Heart left ventricle (tissue), 16 donors: ENCODE data around the gene PTPRN2. TPM values are rescaled to one million over a fixed set of nuclear protein-coding genes. Genes with fewer than 3 reads are reported as not detected.

Experiments
- ATAC-seq, 4 donors: fragments of 200-7000 bp; cut with Tn5 transposase; one replicate each; pipeline ENCODE4 v1.9.1; 2020 to 2022; ENCODE audit warnings: moderate library complexity in 4 of 4, mild to moderate bottlenecking in 3 of 4, moderate number of reproducible peaks in 1 of 4
- DNase-seq, 5 donors: peaks; one replicate each; pipeline ENCODE4 v3.0.0-alpha.2; 2020
- H3K27ac ChIP-seq, 12 donors: fragments of 200-600 bp; sonication (generic) in 4 of 12; one replicate each; pipeline versions ENCODE4 v1.5.0 to v1.8.0; 2016 to 2022; ENCODE audit warnings: mild to moderate bottlenecking in 2 of 12
- H3K27me3 ChIP-seq, 9 donors: fragments of 200-600 bp; sonication (generic) in 2 of 9; one replicate each; pipeline versions ENCODE4 v1.5.1 to v1.8.0; 2016 to 2022; ENCODE audit warnings: mild to moderate bottlenecking in 3 of 9
- H3K36me3 ChIP-seq, 9 donors: fragments of 200-600 bp; sonication (generic) in 2 of 9; one replicate each; pipeline versions ENCODE4 v1.5.0 to v1.8.0; 2018 to 2022; ENCODE audit warnings: mild to moderate bottlenecking in 2 of 9
- H3K4me1 ChIP-seq, 12 donors: fragments of 200-600 bp; sonication (generic) in 4 of 12; one replicate each; pipeline versions ENCODE4 v1.5.0 to v1.8.0; 2016 to 2022; ENCODE audit warnings: mild to moderate bottlenecking in 3 of 12
- H3K4me3 ChIP-seq, 12 donors: fragments of 200-600 bp; sonication (generic) in 4 of 12; one replicate each; pipeline versions ENCODE4 v1.5.0 to v1.8.0; 2017 to 2022; ENCODE audit warnings: mild to moderate bottlenecking in 9 of 12, moderate library complexity in 4 of 12
- H3K9me3 ChIP-seq, 12 donors: fragments of 200-600 bp; sonication (generic) in 4 of 12; one replicate each; pipeline versions ENCODE4 v1.5.0 to v1.8.0; 2016 to 2022; ENCODE audit warnings: mild to moderate bottlenecking in 1 of 12
- POLR2A ChIP-seq, 2 donors: fragments of 450-650 bp; IDR thresholded peaks; one replicate each; pipeline ENCODE4 v1.6.1; 2017; ENCODE audit warnings: antibody characterized with exemption in 2 of 2, mild to moderate bottlenecking in 2 of 2, moderate library complexity in 2 of 2
- WGBS, 4 donors: extraction: QIAGEN DNeasy Blood & Tissue Kit in 2 of 4; methylation state at CpG; one replicate each; pipeline versions ENCODE4 v1.1.5 to v1.1.7; 2013 to 2018; 5-methylcytosine and 5-hydroxymethylcytosine counted together
- intact Hi-C, 10 donors: fragments of 100-400 bp; cut with DNase I; formaldehyde crosslinking; loops; one replicate each; pipeline versions ENCODE4 v1.11.1 to v1.14.2; 2022
- polyA plus RNA-seq, 2 donors: library from polyadenylated mRNA; stranded (reverse); fragments of 200-250 nt; gene quantifications; one replicate each; pipeline ENCODE4 v1.2.3, GENCODE V29; 2013
- total RNA-seq, 9 donors: library from RNA; depleted of rRNA in 2 of 9; stranded (reverse); fragments of >200 nt in 2 of 9; fragmentation: NEBNext Ultra II Directional in 3 of 9; extraction: Animal tissue kit (Norgen Biotek cat#: 25700) in 3 of 9; gene quantifications; one replicate each; pipeline versions ENCODE4 v1.1.0 to v1.2.4, GENCODE V29; 2016 to 2023
- TF ChIP-seq, protein P1 (sequence below), 12 donors: fragments of 200-600 bp; sonication (generic) in 4 of 12; IDR thresholded peaks; one replicate each; pipeline versions ENCODE4 v1.5.0 to v1.8.0; 2018 to 2022; ENCODE audit warnings: antibody characterized with exemption in 12 of 12, mild to moderate bottlenecking in 5 of 12
- donor health status: ischemic (EF 13 %, LVEDD 7.1; RV severe dilation, severe dysfunction).
- donor health status: healthy with polysubstance abuse.
- donor health status: DM: no; HTN: yes; CAD: no.
- donor health status: DM: no; HTN: no; CAD: no.
- donor health status: ischemic (EF 25% LVEDD 6.9; RV normal size, moderate dysfunction).
- donor health status: ischemic (EF 25% LVEDD 5.7; RV mildly dilated, moderate dysfunction).
- donor health status: healthy.
- donor health status: DM: yes; HTN: yes; CAD: no.
- donor health status: ischemic (EF 35%, LVEDD 5.7; RV mildly dilated, moderate dysfunction).
- donor health status: nonischemic (EF 11% LVEDD 7.7; RV severe dilation, severe dysfunction).
- donor health status: DM: yes; HTN: yes; CAD: no.
- donor health status: PGD.
- donor health status: ischemic (EF 29% LVEDD 5.4; RV normal size, mild dysfunction).
- donor health status: nonischemic (EF 23%, LVEDD 6.1; RV moderate dilation, normal function).

PTPRN2 gene
- total and polyA plus RNA-seq, 11 donors = 0.61 to 2.3 (median 1.3) TPM

DNA sequence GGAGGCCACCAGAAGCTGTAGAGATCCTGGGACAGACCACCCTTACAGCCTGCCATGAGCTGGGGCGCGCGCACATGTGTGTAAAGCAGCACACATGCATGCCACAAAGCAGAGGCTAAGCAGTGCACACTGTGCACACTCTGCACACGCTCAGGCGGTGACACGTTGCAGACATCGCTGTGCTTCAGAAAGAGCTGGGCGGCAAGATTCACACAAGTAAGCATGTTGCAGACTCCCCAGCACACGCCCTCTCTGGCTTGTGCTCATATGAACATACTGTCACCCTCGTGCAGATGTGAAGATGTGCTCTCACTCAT is 772.0 kb downstream of the PTPRN2 start:
- Histone ChIP-seq H3K4me3 (no peak overlapping the region), H3K36me3 (no peaks in the 10 kb centered on the region), H3K9me3 (no peaks in the 10 kb centered on the region), H3K4me1 (no peaks in the 10 kb centered on the region), H3K27ac (no peak overlapping the region), H3K27me3 (no peaks in the 10 kb centered on the region)
- no peak for TF ChIP-seq POLR2A (IDR thresholded peaks at IDR 0.05)
- TF ChIP-seq, protein P1, sequence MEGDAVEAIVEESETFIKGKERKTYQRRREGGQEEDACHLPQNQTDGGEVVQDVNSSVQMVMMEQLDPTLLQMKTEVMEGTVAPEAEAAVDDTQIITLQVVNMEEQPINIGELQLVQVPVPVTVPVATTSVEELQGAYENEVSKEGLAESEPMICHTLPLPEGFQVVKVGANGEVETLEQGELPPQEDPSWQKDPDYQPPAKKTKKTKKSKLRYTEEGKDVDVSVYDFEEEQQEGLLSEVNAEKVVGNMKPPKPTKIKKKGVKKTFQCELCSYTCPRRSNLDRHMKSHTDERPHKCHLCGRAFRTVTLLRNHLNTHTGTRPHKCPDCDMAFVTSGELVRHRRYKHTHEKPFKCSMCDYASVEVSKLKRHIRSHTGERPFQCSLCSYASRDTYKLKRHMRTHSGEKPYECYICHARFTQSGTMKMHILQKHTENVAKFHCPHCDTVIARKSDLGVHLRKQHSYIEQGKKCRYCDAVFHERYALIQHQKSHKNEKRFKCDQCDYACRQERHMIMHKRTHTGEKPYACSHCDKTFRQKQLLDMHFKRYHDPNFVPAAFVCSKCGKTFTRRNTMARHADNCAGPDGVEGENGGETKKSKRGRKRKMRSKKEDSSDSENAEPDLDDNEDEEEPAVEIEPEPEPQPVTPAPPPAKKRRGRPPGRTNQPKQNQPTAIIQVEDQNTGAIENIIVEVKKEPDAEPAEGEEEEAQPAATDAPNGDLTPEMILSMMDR (IDR thresholded peaks at IDR 0.05) = no peak
- DNase-seq = no peak
- 81 to 91% (median 91%) methylated on average over 10 of the region's 10 CpGs for WGBS, 4 donors
- intact Hi-C loops = no loop called here
- ATAC-seq = no peak

DNA sequence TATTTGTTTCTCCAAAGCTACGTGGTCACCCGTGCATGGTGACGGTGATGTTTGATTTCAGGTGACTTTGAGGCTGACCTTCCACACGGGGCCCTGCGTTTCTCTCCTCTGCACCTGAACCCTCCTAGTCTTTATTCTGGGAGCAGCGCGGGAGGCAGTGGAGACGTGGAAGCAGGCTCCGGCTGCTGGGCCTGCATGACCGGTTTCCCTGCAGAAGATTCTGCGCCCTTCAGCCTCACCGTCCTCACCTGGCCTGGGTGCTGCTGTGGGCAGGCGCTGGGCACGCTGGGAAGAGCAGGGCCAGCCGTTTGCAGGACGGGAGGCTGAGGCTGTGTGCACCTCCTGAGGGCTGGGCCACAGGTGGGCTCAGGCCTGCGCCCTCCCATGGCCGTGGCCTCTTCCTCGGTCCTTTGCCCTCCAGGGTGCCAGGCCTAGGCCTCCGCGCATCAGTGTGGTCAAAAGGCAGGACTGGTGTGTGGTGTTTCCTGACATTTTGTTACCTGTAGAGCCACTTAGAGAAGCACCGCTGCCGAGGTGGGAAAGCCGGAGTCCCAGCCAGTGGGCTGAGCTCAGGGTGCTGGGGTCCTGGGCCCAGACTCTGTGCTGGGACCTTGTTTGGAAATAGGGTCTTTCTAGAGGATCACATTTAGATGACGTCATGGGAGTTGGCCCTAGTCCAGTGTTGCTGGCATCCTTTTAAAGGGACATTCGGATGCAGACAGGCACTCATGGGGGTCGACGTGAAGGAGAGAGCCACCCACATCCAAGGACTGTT is 772.5 kb downstream of the PTPRN2 start:
- Histone ChIP-seq H3K36me3 (no peaks in the 10 kb centered on the region), H3K4me1 (no peaks in the 10 kb centered on the region), H3K27ac (no peak overlapping the region), H3K27me3 (no peaks in the 10 kb centered on the region), H3K4me3 (no peak overlapping the region), H3K9me3 (no peaks in the 10 kb centered on the region)
- intact Hi-C loops = no loop called here
- TF ChIP-seq POLR2A (IDR thresholded peaks at IDR 0.05) = no peak
- TF ChIP-seq, protein P1 (IDR thresholded peaks at IDR 0.05) = no peak
- DNase-seq (peak in 1 of 5 donors; percentile 45), ATAC-seq (no peak)
- 79 to 84% (median 83%) methylated on average over 18 to 28 of the region's 28 CpGs for WGBS, 4 donors

DNA sequence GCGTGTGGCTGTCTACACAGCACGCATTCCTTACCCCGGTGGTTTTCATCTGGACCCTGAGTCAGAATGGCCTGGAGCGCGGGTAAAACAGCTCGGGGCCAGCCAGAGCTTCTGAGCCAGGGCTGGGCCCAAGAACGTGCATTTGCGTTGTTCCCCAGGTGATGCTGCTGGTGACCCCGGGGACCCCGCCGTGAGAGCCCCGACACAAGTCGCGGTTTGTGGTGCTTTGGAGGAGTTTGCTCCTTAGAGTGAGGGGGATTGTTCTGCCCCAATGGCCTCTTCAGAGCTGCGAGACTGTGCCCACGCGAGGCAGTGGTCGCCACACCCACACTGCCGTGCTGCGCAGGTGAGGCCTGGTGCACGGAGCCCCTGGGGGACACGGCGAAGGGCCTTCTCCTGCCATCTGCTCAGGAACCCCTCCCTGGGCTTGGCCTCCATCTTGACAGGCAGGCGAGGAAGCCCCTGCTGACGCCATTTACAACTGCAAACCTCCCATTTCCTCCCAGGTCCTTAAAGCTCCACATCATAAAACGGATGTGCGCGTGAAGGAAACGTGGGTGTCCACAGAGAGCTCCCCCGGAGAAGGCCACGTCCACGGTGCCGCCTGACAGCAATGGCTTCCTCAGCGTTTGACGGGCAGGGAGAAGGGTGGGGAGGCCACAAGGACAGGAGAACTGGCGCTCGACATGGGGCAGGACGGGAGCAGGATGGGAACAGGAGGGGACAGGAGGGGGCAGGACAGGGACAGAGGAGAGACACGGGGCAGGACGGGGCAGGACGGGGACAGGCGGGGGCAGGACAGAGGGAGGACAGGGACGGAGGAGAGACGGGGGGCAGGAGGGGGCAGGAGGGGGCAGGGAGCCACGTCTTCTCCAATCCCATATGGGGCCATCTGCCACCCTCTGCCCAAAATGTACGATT is 773.6 kb downstream of the PTPRN2 start:
- H3K27ac ChIP-seq = no peak overlapping the region
- H3K36me3 ChIP-seq = no peaks in the 10 kb centered on the region
- peak in 1 of 5 donors; percentile 57 for DNase-seq
- WGBS, 4 donors = 83 to 89% (median 86%) methylated on average over 44 to 46 of the region's 46 CpGs
- no peaks in the 10 kb centered on the region for H3K27me3 ChIP-seq
- H3K4me3 ChIP-seq = no peak overlapping the region
- TF ChIP-seq POLR2A (IDR thresholded peaks at IDR 0.05) = no peak
- TF ChIP-seq, protein P1 (IDR thresholded peaks at IDR 0.05) = no peak
- intact Hi-C loops = no loop called here
- ATAC-seq = no peak
- H3K4me1 ChIP-seq = no peaks in the 10 kb centered on the region
- peaks cover 0 to 4% (median 0%) of the 10 kb centered on the region in 12 donors for H3K9me3 ChIP-seq

DNA sequence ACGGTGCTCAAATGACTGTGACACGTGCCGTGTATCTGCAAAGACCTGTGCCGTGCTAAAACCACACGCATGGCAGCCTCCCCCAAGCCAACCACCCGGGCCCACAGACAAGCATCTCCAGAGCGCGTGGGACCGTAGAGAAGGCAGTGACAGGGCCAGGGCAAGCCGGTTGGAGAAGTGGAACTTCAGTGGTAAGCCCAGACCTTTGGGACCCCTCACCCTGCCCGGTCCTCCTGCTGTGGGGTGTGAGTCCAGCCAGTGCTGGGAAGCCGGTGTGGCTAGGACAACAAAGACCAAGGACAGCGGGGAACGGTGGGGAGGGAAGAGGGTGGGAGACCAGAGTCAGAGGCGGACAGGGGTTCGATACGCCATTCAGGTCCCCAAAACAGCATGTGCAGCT is 774.6 kb downstream of the PTPRN2 start:
- WGBS, 4 donors = 90 to 93% (median 92%) methylated on average over 17 of the region's 17 CpGs

More for the DNA sequence above, 774.6 kb downstream of the PTPRN2 start:
- intact Hi-C loops = no loop called here
- Histone ChIP-seq H3K4me3 (no peak overlapping the region), H3K36me3 (no peaks in the 10 kb centered on the region), H3K27me3 (no peaks in the 10 kb centered on the region), H3K27ac (no peak overlapping the region), H3K4me1 (no peaks in the 10 kb centered on the region), H3K9me3 (peaks cover 0 to 11% (median 0%) of the 10 kb centered on the region in 12 donors)
- TF ChIP-seq, protein P1 (IDR thresholded peaks at IDR 0.05) = no peak
- TF ChIP-seq POLR2A (IDR thresholded peaks at IDR 0.05) = no peak
- ATAC-seq (no peak), DNase-seq (peak in 1 of 5 donors; percentile 51)
